ENCODE results near the gene RBM22.
A peak's percentile ranks its signal among the peaks of the same experiment; 100 is the strongest.

The RBM22 gene

DNA sequence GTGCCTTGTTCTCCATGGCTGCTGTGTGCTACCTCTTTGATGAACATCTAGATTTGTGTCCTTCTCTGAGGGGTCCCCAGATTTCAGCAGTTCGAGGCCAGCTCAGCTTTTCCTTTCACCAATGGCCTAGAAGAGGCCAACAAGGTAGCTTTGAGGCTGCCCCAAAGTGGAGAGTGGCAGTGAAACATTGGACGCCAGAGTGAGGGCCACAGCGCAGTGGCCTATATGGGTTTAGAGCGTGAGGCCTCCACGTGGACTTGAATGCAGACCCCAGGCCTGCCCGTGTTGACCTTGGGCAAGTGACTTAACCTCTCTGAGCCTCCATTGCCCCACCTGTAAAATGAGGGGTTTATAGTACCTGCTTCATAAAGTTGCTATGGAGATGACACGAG is 28.0 kb downstream of the RBM22 start:
- no peak for DNase-seq (ENCODE audit: low read depth in 1 of 2, low spot score in 1 of 2)

DNA sequence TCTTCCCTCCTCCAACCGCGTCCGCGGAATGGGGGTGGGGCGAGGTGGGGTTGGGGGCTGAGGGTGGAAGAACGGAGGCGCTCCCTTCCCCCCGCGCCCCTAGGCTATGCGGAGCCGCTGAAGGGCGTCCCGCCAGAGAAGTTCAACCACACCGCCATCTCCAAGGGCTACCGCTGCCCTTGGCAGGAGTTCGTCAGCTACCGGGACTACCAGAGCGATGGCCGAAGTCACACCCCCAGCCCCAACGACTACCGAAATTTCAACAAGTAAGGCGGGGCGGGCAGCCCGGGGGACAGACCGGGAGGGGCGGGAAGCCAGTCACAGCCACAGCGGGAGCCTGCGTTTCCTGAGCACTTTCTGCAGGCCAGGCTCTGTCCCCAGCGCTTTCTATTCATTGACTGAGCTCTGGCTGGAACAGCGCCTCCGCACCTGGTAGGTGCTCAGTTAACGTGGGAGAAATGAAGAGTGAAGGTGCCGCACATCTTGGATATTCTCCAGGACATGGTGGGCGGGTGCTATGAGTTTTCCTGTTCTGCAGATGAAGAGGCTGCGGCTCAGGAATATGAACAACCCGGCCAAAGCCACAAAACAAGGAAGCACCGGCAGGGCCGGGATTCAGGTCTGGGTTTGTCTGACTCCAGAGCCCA is 28.5 kb downstream of the RBM22 start:
- no peak for DNase-seq (ENCODE audit: low read depth in 1 of 2, low spot score in 1 of 2)

DNA sequence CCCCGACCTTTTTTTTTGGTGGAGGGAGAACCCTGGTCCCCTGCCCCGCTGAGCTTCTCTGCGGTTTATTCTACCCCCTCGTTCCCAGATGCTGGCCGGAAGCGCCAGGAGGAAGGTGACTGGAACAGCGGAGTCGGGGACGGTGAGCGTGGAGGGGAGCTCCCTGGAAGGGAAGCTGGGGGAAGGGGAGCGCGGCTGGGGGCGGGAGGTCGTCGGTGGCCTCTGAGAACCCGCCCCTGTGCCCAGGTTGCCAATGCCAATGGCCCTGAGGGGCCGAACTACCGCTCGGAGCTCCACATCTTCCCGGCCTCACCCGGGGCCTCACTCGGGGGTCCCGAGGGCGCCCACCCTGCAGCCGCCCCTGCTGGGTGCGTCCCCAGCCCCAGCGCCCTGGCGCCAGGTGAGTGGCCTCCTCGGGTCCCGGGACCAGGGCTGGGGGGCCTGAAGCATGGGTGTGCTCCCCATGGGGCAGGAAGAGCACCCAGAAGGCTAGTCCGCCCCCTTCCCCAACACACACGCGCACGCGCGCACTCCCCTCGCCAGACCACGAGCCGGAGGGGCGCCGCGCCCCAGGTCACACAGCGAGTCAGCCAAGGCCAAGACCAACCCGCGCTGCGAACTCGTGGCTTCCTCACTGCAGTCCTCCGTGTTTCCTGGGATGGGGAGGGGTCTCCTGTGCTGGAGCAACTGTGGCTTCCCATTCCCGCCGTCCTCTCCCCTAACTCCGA is 29.2 kb downstream of the RBM22 start:
- DNase-seq (ENCODE audit: low read depth in 1 of 2, low spot score in 1 of 2) = no peak

DNA sequence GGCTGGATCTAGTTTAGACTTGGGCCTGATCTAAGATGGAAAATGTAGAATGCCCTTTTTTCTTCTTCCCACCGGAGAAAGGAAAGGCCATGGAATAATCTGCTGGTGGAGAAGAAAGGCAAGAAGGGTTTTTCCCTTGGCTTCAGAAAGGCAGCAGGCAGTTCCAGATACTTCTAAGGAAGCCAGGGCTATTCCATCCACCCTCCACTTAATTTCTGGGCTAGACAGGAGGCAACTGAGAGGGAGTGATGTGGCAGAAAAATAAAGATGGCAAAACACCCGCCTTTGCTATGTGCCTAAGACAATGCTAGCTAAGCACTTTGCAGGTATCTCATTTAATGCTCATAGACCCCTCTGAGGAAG is 29.9 kb downstream of the RBM22 start:
- no peak for DNase-seq (ENCODE audit: low read depth in 1 of 2, low spot score in 1 of 2)

DNA sequence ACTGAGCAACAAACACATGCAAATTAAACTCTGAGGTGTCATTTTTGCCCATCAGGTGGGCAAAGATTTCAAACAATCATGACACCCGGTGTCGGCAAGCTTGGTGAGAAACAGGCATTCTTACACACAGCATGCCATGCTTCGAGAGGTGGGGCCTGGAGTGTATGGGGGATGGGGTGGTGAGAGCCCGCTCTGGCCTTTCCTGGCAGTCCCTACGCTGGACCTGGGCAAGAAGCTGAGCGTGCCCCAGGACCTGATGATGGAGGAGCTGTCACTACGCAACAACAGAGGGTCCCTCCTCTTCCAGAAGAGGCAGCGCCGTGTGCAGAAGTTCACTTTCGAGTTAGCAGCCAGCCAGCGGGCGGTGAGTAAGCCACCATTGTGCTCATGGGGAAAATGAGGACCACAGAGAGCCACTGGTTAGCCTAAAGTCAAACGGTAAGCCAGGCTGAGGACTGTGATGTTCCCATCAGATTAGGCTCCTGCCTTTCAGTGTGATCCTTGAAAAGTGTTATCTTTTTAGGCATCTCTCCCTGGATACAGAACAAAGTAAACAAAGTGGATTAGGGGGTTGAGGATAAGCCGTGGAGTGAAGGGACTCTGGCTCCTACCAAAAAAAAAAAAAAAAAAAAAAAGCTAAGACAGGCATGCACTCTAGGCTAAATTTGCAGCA is 30.5 kb downstream of the RBM22 start:
- no peak for DNase-seq (ENCODE audit: low read depth in 1 of 2, low spot score in 1 of 2)

DNA sequence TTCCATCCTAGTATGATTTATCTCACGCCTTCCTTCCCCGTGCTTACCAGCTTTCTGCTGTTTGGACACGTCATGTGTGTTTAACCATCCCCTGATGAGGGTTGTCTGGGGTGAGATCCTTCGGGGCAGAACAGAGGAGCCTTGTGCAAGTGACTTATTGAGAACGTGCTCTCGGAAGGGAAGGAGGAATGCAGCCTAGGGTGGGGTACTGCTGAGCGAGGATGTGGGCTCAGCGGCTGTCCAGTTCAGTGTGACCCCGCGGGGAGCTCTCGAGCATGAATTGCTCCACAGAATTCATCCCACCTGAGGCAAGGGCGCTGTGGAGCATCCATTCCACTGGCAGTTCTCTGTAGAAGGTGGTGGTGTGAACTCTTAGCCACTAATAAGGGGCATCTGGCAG is 35.8 kb downstream of the RBM22 start:
- DNase-seq (ENCODE audit: low read depth in 1 of 2, low spot score in 1 of 2) = no peak

DNA sequence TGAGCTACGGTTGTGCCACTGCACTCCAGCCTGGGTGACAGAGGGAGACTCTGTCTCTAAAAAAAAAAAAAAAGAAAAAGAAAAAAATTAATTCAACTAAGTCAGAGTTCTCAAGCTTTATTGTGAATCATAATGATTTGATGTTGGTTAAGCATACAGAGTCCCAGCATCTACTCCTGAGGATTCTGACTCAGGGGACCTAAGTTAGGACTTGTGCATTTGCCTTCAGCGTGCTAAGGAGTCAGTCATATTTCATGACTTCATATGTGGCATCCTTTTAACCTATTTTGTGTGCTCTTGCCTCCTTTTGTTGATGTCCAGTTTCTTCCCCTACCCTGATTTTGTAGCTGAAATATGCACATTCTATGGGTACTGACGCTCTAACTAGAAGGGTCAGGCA is 36.9 kb downstream of the RBM22 start:
- DNase-seq (ENCODE audit: low read depth in 1 of 2, low spot score in 1 of 2) = no peak

DNA sequence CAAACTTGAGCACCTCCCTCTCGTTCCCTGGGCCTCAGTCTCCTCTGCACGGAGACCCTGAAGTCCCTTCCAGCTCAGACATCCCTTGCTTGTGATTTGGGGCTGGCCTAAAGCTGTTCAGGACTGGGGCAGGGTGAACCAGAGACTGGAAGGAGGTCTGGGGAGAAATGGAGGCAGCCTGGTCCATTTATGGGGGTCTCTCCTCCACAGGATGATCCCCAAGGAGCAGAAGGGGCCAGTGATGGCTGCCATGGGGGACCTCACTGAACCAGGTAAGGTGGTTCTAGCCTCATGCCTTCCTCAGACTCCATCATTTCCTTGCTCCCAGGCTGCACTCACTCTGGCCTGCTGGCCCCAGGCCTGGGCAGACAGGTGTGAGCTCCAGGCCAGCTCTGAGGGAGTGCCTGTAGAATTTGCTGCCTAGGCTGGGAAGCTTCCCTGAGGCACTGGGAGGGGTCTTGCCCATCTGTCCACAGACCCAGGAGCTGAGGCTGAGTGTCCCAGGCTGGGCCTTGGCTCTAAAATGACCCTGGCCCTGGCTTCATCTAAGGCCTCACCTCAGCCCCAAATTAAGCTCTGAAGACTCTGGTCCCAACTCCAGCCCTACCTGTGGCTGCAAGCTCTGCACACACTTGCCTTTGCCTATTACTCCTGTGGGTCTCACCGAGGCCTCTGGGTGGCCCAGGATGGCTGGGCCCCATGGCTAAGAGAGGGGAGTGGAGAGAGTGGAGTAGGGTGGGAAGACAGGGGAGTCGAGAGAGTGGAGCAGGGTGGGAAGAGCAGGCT is 37.9 kb downstream of the RBM22 start:
- DNase-seq (ENCODE audit: low read depth in 1 of 2, low spot score in 1 of 2) = no peak

DNA sequence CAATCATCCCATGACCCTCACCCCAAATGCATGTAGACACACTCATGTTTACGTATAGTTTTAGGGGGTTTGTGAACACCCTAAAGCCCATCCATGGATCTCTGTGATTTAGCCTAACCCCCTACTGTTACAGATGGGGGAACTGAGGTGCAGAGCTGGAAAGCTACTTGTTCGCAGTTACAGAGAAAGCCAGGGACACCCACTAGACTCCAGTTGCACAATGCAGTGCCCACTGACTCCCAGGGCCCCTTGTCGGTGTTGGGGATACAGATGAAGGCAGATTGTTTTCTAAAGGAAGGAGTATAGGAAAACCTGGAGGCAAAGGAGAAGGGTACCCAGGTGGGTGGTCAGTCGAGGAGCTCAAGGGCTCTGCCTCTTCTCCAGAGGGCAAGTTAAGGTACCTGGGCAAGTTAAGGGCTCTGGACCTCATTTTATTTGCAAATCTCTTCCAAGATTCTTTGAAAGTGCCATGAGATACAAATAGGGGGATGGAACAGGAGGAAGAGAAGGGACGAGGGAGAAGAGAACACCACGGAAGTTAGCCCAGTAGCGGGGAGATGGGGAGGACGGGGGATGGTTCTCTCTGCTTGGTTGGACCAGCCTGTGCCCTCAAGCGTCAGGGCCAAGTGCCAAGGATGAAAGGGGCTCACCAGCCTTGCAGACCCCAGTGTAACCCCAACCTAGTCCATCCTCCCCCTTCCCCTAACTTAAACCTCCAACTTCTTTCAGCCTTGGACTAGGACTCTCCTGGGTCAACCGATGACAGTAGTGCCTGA is 38.9 kb downstream of the RBM22 start:
- DNase-seq (ENCODE audit: low read depth in 1 of 2, low spot score in 1 of 2) = no peak

DNA sequence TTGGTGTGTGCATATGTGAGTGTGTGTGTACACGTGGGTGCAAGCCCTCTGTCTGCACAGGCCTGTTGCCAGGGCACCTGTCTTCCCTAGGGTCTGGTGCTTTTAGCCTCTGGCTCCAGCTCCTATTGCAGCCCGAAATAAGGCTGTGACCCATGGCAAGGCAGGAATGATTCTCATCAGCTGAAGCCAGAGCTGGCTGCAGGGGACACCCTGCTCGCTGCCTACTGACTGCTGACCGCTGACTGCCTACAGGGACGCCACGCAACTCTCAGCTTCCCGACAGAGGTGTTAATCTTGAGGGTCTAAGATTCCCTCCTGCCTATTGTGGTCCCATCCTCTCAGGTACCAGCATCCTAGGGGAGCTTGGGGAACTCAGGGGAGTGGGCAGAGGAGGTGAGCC is 39.8 kb downstream of the RBM22 start, which contains the start of gene MYOZ3:
TSS of gene MYOZ3 (plus strand) at position 166 of the 400 bp plus-strand sequence. CDS start 1,691 bp downstream, outside the sequence.
- no peak for DNase-seq (ENCODE audit: low read depth in 1 of 2, low spot score in 1 of 2)

DNA sequence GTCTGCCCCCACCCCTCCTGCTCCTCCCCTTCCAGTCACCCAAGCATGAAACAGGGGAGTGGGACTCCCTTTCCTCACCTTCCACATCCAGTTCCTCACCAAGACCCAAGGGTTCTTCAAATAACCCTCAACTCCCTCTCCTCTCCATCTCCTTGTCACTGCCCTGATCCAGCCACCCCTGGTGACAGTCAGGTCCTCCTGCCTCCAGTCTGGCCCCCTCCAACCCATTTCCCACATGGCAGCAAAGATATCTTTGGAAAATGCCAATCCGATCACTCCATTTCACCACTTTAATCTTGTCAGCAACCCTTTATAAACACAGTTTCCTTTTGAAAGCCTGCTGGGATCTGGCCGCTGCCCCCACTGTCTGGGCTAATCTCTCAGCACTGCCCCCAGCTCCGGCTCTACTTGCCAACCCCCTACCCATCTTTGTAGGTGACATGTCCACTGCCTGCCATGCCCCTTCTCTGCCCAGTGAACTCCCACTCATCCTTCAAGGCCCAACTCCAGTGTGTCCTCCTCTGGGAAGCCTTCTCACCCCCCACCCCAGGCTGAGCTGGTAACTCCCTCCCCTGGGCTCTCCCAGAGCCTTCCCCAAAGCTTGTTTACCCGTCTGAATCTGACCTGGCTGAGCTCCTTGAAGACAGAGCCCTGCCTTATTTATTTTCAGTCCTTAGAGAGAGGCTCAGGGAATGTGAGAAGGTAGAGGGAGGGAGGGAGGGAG is 40.6 kb downstream of the RBM22 start:
- no peak for DNase-seq (ENCODE audit: low read depth in 1 of 2, low spot score in 1 of 2)

DNA sequence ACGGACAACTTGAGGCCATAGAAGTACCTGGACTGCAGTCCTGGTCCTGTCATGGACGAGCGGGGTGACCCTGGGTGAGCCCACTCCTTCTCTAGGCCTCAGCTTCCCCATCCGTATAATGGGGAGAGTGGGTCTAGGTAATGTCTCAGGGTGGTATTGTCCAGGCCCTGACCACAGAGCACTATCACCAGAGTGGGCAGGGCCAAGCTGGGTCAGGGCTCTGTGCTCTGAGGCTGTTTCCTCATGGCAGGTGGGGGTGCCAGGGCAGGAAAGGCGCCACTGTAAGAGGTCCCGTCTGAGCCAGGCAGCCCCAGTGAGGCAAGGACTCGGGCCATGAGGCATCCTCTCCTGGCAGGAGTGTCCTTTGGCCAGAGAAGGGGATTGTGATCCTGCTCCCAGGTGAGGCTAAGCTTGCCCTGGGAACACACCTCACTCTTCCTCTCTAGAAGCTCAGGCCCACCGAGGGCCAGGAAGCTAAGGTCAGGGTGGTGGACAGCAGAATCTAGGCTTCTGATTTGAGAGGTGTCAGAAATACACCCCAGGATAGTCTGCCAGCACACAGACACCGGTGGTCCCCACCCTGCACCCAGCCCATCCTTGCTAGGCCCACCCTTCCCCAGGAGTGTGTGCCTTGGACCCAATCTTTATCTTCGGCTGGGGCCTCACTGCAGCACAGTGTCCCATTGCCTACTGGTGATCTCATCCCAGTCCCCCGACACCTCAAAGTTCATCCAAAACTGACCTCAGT is 41.3 kb downstream of the RBM22 start:
- no peak for DNase-seq (ENCODE audit: low read depth in 1 of 2, low spot score in 1 of 2)

DNA sequence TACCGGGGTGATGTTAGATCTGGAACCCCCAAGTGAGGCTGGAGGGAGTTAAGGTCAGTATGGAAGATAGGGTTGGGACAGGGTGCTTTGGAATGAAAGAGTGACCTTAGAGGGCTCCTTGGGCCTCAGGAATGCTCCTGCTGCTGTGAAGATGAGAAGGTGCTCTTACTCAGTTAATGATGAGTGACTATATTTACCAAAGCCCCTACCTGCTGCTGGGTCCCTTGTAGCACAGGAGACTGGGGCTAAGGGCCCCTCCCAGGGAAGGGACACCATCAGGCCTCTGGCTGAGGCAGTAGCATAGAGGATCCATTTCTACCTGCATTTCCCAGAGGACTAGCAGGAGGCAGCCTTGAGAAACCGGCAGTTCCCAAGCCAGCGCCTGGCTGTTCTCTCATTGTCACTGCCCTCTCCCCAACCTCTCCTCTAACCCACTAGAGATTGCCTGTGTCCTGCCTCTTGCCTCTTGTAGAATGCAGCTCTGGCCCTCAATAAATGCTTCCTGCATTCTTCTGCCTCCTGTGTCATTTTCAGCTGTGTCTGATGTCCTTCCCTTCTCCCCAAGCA is 42.1 kb downstream of the RBM22 start:
- no peak for DNase-seq (ENCODE audit: low read depth in 1 of 2, low spot score in 1 of 2)

DNA sequence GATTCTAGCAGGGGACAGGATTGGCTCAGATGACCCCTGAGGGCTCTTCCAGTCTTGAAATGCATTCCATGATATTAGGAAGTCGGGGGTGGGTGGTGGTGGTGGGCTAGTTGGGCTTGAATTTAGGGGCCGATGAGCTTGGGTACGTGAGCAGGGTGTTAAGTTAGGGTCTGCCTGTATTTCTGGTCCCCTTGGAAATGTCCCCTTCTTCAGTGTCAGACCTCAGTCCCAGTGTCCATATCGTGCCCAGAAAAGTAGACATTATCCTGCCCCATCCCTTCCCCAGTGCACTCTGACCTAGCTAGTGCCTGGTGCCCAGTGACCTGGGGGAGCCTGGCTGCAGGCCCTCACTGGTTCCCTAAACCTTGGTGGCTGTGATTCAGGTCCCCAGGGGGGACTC is 42.7 kb downstream of the RBM22 start:
- DNase-seq (ENCODE audit: low read depth in 1 of 2, low spot score in 1 of 2) = no peak

DNA sequence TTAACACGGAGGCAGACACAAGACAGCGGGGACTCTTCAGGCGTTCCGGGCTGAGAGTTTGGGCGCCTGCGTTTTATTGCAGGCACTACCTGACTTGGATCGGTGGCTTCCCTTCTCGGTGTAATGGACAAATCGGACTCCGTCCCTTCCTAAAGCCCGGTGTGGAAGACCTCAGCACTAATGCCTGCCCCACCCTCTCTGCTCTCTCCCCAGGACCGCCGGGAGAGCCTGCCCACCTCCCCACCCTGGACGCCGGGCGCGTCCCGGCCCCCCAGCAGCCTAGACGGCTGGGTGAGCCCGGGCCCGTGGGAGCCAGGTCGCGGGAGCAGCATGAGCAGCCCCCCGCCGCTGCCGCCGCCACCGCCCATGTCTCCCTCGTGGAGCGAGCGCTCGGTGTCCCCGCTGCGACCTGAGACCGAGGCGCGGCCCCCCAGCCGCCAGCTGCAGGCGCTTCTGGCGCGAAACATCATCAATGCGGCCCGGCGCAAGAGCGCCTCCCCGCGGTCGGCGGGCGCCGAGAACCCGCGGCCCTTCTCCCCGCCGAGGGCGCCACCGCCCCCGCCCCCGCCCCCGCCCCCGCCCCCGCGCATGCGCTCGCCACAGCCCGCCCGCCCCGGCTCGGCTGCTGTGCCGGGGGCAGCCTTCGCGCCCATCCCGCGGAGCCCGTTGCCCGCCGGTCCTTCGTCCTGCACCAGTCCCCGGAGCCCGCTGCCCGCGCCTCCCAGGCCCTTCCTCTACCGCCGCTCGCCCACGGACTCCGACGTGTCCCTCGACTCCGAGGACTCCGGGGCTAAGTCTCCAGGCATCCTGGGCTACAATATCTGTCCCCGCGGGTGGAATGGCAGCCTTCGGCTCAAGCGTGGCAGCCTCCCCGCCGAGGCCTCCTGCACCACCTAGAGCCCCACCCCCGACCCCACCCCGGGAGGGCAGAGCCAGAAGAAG is 44.4 kb downstream of the RBM22 start:
- peak; percentile 57 to 65 for DNase-seq (ENCODE audit: low read depth in 1 of 2, low spot score in 1 of 2)

DNA sequence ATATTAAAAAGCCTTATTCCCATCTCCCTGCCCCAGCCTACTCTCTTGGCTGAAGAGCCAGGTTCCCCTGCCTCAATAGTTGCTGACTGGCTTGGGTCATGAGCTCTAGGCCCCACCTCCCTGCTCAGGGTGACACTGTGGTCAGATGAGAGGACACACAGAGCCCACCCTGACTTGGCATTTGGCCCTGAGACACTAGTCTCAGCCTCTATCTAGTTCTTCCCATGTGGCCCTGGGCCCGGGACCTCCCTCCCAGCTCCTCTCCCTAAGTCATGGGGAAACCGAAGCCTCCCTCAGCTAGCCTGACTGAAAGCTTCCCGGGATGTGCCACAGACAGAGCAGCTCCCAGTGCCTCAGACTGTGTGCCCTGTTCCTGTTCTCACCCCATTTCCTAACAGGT is 45.6 kb downstream of the RBM22 start:
- DNase-seq (ENCODE audit: low read depth in 1 of 2, low spot score in 1 of 2) = no peak

DNA sequence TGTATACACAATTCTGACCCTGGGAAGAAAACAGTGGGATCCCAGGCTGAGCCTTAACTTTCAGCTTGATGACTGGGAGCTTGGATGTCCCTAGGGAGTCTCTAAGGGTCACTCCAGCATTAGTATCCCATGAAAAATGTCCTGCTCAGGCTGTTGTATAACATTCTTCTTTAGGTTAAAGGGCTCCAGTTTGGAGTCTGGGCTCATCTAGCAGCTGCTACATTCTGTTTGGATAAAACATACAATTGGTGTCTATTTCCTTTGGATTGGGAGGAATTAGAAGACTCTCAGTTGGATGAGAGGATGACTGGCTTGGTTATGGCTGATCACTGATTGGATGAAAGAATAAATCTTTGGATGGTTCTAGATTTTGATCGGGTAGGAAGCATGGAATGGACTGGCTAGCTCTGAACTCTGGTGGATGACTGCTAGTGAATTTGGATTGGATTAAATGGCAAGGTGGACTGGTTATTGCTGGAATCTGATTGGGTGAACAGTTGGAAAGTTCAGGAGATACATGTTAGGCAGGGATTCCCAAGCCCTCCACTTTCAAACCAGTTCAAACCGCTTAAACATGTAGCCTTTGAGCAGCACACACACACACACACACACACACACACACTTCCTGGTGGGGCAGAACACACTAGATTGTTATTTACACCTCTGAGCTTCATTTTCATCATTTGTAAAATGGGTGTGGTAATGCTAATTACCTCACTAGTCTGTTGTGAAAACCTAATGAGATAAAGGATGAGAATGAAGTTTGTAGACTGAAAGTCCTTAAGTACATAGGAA is 46.9 kb downstream of the RBM22 start:
- no peak for DNase-seq (ENCODE audit: low read depth in 1 of 2, low spot score in 1 of 2)

Data from stimulated activated CD4-positive, alpha-beta T cell treated with anti-CD3 and anti-CD28 coated beads, Interleukin-15, amount 100 ng/mL, for 1 hour (primary cell).